OCI-LY3 (cell line): Measurements from ENCODE around the gene TNKS1BP1.

Experiments used
- H2AFZ ChIP-seq: fragments of 200-600, 300-600 bp; shearing (Covaris generic); 2 replicates; pipeline ENCODE4 v1.6.0; 2014; ENCODE audit warnings: antibody characterized with exemption, low read depth, low read length
- H3K27ac ChIP-seq: fragments of 200-600, 300-600 bp; sonication (generic); 2 replicates; pipeline ENCODE4 v1.5.1; 2014; ENCODE audit warnings: mild to moderate bottlenecking, low read length, moderate library complexity, mixed read lengths
- H3K27me3 ChIP-seq: fragments of 200-600, 300-600 bp; sonication (generic); 2 replicates; pipeline ENCODE4 v1.6.1; 2014; ENCODE audit warnings: low read depth, low read length, mixed read lengths
- H3K36me3 ChIP-seq: fragments of 200-600, 300-600 bp; sonication (generic); replicated peaks from 2 replicates; pipeline ENCODE3; 2014; ENCODE audit warnings: low read depth, low read length, mixed read lengths
- H3K4me1 ChIP-seq: fragments of 300-600, 200-600 bp; sonication (generic); 2 replicates; pipeline ENCODE4 v1.6.1; 2014; ENCODE audit warnings: low read length, mixed read lengths
- H3K4me2 ChIP-seq: fragments of 200-600, 300-600 bp; sonication (generic); 2 replicates; pipeline ENCODE4 v1.6.1; 2014; ENCODE audit warnings: low read length, mixed read lengths
- H3K4me3 ChIP-seq: fragments of 300-600, 200-600 bp; sonication (generic); 2 replicates; pipeline ENCODE4 v1.5.1; 2014; ENCODE audit warnings: antibody characterized with exemption, mild to moderate bottlenecking, low read length, moderate library complexity
- H3K79me2 ChIP-seq: fragments of 300-600, 200-600 bp; shearing (Covaris generic); 2 replicates; pipeline ENCODE4 v1.6.1; 2014; ENCODE audit warnings: mild to moderate bottlenecking, low read length, mixed read lengths
- H3K9ac ChIP-seq: fragments of 300-600, 200-600 bp; shearing (Covaris generic); 2 replicates; pipeline ENCODE4 v1.6.0; 2014; ENCODE audit warnings: mild to moderate bottlenecking, low read length, moderate library complexity
- H3K9me3 ChIP-seq: fragments of 200-600, 300-600 bp; shearing (Covaris generic); 2 replicates; pipeline ENCODE4 v1.6.1; 2014; ENCODE audit warnings: low read length, mixed read lengths; ENCODE audit not compliant: insufficient read depth
- H4K20me1 ChIP-seq: fragments of 200-600, 300-600 bp; sonication (generic); 2 replicates; pipeline ENCODE4 v1.6.1; 2016; ENCODE audit warnings: low read length, mixed read lengths; ENCODE audit not compliant: insufficient read depth
- CTCF ChIP-seq: fragments of 200-600, 300-600 bp; sonication (generic); IDR thresholded peaks from 2 replicates; pipeline ENCODE4 v1.5.1; 2014; ENCODE audit warnings: antibody characterized with exemption, low read length, low read depth
- EZH2phosphoT487 ChIP-seq: fragments of 200-600 bp; shearing (Covaris generic); IDR thresholded peaks from 2 replicates; pipeline ENCODE4 v1.6.1; 2018; ENCODE audit warnings: antibody characterized with exemption, mixed run types, low read depth

The TNKS1BP1 gene

GRCh38 chr11:57332694-57333440 is 8.1 kb upstream of the TNKS1BP1 start:
- TF ChIP-seq CTCF (no peak), EZH2phosphoT487 (no peak)
- no peaks in the 10 kb centered on the region for H3K27me3 ChIP-seq
- H2AFZ ChIP-seq = no peak overlapping the region
- no peak overlapping the region for H3K4me3 ChIP-seq
- no peak overlapping the region for H3K27ac ChIP-seq
- H3K9ac ChIP-seq = no peak overlapping the region
- H3K79me2 ChIP-seq = peaks cover 62% of the 10 kb centered on the region
- H3K4me1 ChIP-seq = peaks cover 28% of the 10 kb centered on the region
- no peaks in the 10 kb centered on the region for H3K9me3 ChIP-seq
- no peak overlapping the region for H3K4me2 ChIP-seq
- H3K36me3 ChIP-seq = peaks cover 68% of the 10 kb centered on the region
- no peaks in the 10 kb centered on the region for H4K20me1 ChIP-seq

GRCh38 chr11:57331720-57332119 is 7.0 kb upstream of the TNKS1BP1 start:
- Histone ChIP-seq H3K4me3 (no peak overlapping the region), H2AFZ (no peak overlapping the region), H3K27me3 (no peaks in the 10 kb centered on the region), H3K79me2 (peaks cover 62% of the 10 kb centered on the region), H3K27ac (no peak overlapping the region), H3K4me1 (peaks cover 37% of the 10 kb centered on the region), H3K9me3 (no peaks in the 10 kb centered on the region), H4K20me1 (no peaks in the 10 kb centered on the region), H3K36me3 (peaks cover 79% of the 10 kb centered on the region), H3K4me2 (no peak overlapping the region), H3K9ac (no peak overlapping the region)
- no peak for TF ChIP-seq CTCF
- TF ChIP-seq EZH2phosphoT487 = no peak

- Histone ChIP-seq H3K36me3 (peaks cover 88% of the 10 kb centered on the region), H3K4me2 (no peak overlapping the region), H2AFZ (no peak overlapping the region), H3K27ac (no peak overlapping the region), H3K27me3 (no peaks in the 10 kb centered on the region), H3K4me1 (peaks cover 46% of the 10 kb centered on the region), H4K20me1 (no peaks in the 10 kb centered on the region), H3K9ac (no peak overlapping the region), H3K79me2 (peaks cover 50% of the 10 kb centered on the region), H3K4me3 (no peak overlapping the region), H3K9me3 (no peaks in the 10 kb centered on the region)
- TF ChIP-seq EZH2phosphoT487 (no peak), CTCF (no peak)
Observed at GRCh38 chr11:57330029-57330428, 5.3 kb upstream of the TNKS1BP1 start.

GRCh38 chr11:57327721-57328120 is 3.0 kb upstream of the TNKS1BP1 start:
- H3K27me3 ChIP-seq = no peaks in the 10 kb centered on the region
- H3K9ac ChIP-seq = no peak overlapping the region
- H3K36me3 ChIP-seq = peaks cover 69% of the 10 kb centered on the region
- H4K20me1 ChIP-seq = no peaks in the 10 kb centered on the region
- peaks cover 32% of the 10 kb centered on the region for H3K79me2 ChIP-seq
- no peak for TF ChIP-seq EZH2phosphoT487
- TF ChIP-seq CTCF = no peak
- H2AFZ ChIP-seq = no peak overlapping the region
- H3K27ac ChIP-seq = no peak overlapping the region
- no peaks in the 10 kb centered on the region for H3K9me3 ChIP-seq
- H3K4me3 ChIP-seq = no peak overlapping the region
- no peak overlapping the region for H3K4me2 ChIP-seq
- peaks cover 44% of the 10 kb centered on the region for H3K4me1 ChIP-seq
